ENCODE data around the gene HEPH.

DNA sequence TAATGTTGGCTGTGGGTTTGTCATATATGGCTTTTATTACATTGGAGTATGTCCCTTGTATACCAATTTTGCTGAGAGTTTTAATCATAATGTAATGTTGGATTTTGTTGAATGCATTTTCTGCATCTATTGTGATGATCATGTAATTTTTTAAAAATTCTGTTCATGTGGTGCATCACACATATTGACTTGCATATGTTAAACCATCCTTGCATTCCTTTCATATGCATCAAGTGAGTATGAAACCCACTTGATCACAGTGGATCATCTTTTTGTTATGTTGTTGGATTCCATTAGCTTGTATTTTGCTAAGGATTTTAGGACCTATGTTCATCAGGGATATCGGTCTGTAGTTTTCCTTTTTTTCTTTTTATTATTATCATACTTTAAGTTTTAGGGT lies 12.1 kb downstream of the HEPH start:
- no peak for TF ChIP-seq EZH2 (IDR thresholded peaks at IDR 0.05; ENCODE audit: insufficient read depth, low read length)
- no peak for TF ChIP-seq CTCF (IDR thresholded peaks at IDR 0.05; ENCODE audit: insufficient read depth, low read depth, low read length)

Data from astrocyte (in vitro differentiated cells and primary cell).